HG03175 (cell line): ENCODE data around the gene AK5.

Experiments used
- ATAC-seq: cut with Tn5 transposase; IDR thresholded peaks from one replicate; pipeline ENCODE4 v1.9.1; 2021; ENCODE audit warnings: mild to moderate bottlenecking, moderate library complexity; ENCODE audit not compliant: unreplicated experiment

AK5 gene

GRCh38 chr1:77350012-77350770 lies 68.4 kb downstream of the AK5 start:
- no peak for ATAC-seq

- no peak for ATAC-seq
Observed at GRCh38 chr1:77354536-77354935, 72.7 kb downstream of the AK5 start.

DNA sequence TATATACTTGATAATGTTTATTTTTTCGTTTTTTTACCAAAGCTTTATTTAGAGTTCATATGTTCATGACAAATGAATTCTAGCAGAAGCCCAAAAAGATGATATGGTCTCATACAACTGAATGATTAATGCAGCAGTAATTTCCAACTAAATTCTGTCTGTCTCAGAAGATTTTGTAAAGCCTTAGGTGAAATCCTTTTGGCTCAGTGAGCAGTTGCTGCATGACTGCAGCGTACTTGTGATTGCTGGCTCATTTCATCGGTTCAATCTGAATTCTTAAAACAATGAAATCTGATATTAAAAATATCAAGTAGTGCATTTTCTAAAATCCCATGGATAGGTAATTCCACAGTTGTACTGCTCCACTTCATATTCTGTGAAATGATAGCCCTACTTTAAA lies 73.2 kb downstream of the AK5 start:
- no peak for ATAC-seq

DNA sequence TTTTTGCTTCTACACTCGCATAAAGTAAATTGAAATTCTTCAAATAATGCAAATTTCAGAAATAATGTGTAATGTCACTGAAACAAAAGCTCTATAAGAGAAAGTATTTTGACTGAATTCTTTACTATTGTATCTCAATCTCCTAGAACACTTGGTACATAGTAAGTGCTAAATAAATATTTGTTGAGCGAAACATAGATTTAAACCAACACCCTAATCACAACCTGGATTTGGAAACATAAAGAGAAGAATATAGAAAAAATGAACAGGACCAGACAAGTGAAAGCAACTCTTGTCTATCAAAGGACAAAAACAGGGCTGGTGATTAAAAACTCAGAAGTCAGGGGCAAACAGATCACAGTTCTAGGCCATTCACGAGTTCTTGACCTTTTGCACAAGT lies 74.3 kb downstream of the AK5 start:
- no peak for ATAC-seq

DNA sequence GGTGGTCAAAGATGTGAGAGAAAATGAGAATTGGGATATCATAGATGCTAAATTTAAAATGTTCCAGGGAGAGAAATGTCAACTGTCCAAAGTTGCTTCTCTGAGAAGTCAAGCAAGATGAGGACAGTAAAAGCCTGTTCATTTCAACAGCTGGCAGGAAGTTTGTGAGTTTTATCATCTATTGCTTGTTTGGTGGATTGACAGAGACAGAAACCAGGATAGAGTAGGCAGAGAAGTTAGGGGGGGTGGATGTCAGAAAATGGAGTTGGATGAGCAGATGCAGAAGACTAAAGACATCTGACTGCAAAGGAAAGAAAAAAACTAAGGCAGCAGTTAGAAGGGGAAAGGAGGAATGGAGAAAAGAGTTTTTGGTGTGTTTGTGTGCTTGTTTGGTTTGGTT lies 78.4 kb downstream of the AK5 start:
- no peak for ATAC-seq

DNA sequence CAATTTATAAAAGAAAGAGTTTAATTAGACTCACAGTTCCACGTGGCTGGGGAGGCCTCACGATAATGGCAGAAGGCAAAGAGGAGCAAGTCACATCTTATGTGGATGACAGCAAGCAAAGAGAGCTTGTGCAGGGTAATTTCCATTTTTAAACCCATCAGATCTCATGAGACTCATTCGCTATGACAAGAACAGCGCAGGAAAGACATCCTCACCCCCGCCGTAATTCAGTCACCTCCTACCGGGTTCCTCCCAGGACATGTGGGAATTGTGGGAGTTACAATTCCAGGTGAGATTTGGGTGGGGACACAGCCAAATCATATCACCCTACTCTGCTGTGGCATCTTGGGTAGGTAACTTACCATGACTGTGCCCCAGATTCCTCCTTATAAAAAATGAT lies 79.8 kb downstream of the AK5 start:
- ATAC-seq, result no peak

GRCh38 chr1:77370161-77370560 lies 88.3 kb downstream of the AK5 start:
- ATAC-seq, result no peak

DNA sequence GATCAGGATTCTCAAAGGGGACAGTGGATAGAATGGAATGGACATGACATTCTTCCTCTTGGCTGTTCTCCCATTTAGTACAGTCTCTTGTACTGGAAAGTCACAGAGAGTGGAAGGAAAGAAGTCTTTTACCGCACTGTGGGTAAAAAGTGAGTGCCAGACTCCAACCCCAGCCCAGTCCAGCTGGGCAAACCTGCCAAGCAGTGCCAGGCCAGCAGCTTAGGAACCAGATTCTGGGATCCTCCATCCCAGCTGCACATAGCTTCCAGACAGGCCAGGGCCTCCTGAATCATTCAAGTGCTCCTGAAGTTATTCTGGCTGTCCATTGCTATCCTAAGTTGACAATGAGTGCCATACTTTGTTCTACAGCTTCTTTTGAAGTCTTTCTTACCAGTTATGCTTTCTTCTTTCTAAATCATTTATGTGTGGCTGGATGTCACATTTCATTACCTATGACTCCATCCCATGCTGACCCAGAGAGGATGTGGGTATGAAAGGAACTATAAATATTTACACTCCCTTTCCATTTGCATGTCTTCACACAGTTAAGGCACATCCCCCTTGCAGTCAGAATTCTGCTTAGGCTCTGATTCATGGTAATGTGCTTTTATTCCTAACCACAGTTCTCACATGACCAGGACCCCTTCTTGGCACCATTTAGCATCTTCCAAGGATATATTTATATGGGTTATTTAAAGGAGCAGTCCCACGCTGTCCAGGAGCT lies 88.9 kb downstream of the AK5 start:
- ATAC-seq, result peak; percentile 42

DNA sequence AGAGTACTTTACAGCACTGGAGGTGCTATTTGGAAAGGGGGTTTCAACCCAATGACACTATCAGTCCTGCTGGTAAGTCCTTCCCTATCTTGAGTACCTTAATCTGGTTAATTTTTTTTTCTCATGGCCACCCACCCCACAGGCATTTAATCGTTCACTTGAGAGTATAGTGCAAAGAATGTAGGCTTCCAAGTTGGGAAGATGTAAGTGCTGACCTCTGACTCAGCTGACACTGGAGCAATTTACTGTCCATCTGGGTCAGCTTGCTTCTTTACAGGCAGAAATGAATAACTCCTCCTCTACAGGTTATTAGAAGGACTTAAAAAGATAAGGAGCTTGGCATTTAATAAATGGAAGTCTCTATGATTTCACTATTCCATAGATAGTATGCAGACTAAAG lies 89.6 kb downstream of the AK5 start:
- ATAC-seq, result no peak

DNA sequence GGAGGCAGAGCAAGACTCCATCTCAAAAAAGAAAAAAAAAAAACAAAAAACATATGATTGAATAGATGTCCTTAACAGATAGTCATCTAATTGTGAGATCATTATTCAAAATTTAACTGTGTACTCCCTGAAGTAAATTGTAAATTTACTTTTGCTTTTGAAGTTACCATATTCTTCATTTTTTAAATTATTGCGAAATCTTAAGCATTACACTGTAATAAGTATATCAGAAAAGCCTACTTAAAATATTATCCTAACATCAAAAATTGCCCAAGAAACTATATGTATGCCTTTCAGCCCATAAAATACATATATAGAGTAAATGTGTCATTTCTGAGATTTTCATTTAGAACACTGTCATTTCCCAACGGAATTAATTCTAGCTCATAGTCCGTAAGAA lies 91.9 kb downstream of the AK5 start:
- ATAC-seq, result no peak

DNA sequence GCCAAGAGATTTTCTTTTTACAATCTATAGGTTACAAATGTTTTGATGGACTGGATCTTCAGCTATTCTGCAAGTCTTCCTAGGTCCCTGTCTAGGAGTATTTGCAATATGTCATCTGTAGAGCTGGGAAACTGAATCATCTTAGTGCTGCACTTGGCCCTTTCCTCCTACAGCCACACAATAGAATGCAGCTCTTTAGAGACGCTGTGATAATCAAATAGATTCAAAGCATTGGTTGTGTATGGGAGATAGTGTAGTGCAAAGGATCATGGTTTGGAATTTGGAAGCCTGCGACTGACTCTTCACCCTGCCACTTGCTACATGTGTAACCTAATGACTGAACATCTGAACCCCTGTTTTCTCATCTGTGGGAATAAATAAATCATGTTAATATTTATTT lies 93.7 kb downstream of the AK5 start:
- no peak for ATAC-seq

- no peak for ATAC-seq
Observed at GRCh38 chr1:77375990-77376389, 94.2 kb downstream of the AK5 start.

DNA sequence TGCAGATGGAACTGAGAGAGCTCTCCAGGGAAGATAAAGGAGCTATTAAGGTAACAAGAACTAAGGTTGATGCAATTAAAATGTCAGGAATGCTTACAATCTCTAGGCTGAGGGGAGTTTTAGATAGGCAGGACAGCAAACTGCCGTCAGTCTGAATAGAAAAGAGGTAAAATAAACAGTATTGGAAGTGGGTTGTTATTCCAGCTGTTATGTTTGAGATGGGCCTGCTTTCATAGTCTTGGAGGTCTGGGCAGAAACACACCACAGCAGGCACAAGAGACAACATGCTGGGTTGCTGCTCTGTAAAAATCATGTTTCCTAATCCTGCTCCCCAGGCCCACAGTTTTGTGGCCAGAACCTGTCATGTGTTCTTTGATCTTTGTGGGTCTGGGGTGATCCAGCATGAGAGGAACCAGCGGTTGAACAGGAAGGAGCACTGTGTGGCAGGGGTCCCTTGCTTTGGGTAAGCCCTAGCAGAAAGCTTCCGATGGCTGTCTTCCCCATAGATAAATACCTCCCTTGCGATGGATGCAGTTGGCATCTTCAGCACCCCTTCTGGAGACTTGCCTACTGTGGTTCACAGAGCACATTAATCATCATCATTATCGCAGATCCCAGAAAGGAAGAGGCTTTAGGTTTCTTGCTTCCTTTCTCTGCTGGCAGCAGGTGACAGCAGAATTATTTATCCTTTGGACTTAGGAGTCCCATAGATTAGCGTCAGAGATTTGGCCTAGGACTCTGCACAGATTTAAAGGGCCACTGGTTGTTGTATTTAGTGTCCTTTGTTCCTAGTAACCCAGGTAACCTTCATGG lies 97.1 kb downstream of the AK5 start:
- ATAC-seq, result no peak

DNA sequence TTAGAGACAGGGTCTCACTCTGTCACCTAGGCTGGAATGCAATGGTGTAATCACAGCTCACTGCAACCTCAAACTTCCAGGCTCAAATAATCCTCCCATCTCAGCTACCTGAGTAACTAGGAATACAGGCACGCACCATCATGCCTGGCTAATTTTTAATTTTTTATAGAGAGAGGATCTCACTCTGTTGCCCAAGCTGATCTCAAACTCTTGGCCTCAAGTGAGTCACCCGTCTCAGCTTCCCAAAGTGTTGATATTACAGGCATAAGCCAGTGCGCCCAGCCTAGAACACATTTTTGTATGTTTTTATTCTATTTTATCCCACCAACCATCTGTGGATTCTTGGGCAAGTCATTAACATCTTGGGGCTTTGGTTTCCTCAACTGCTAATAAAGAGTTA lies 100.5 kb downstream of the AK5 start:
- no peak for ATAC-seq

DNA sequence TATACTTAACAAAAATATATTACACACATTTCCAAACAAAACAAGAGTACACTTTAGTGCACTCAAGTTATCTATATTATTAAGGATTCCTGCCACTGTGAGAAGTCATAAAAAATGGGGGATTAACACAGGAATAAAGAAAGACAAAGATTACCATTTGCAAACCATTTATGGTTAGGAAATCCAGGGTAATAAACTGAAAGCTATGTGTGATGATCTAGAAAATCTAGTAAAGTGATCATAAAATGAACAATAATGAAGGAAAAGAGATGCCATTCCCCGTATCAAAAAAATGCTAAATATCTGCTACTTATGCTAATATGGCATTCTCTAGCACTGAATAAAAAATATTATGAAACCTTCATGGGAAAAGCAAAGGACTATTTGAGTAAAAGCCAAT lies 101.4 kb downstream of the AK5 start:
- no peak for ATAC-seq

DNA sequence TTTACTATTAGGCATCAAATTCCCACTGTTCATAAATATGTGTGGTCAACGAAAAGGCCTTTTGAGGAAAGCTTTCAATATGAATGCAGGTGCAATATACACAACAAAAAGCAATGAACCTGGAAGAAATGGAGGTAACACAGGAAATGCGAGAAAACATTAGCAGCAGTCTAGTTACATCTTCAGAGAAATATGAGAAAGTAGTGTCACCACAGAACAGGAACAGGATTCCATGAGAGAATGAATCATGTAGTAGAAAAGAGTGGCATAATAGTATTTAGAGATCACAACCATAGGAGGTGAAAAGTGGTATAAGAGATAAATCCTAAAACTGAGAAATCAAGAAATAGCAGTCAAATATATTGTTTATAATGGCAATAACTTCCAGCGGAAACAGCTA lies 103.7 kb downstream of the AK5 start:
- ATAC-seq, result no peak

DNA sequence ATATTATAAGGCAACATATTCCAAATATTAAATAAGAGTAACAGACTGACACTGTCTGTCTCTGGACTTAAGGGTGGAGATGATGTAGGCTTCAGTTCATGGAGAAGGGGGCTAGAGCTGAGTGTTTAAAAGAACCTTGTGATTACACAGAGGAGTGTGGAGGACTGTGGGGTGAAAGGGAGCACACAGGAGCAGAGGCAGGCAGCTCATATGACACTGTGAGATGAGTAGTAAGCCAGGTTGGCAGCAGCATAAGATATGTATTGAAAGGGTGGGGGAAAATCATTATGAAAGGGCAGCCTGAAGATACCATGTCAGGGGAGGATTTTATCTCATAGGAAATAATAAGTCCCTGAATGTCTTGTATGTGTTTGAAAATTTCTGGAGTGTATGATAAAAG lies 104.5 kb downstream of the AK5 start:
- no peak for ATAC-seq

GRCh38 chr1:77387553-77387952 lies 105.7 kb downstream of the AK5 start:
- ATAC-seq, result no peak

DNA sequence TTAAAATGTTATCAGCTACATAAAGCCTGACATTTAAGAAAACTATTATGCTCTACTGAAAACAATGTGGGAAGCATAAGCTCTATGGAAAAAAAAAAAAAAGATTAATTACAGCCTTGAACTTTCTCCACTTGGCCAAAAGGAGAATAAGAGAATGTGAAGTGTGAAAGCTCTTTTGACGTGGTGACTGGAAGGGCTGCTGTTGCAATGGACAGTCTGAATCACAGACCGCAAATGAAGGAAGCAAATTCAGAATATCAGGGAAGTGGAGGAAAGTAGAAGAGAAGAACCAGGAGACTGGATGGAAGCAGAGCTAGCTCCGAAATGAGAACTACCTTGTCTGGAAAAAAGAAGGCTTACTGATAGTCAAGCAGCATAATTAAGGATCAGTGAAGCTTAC lies 106.8 kb downstream of the AK5 start:
- ATAC-seq, result no peak

DNA sequence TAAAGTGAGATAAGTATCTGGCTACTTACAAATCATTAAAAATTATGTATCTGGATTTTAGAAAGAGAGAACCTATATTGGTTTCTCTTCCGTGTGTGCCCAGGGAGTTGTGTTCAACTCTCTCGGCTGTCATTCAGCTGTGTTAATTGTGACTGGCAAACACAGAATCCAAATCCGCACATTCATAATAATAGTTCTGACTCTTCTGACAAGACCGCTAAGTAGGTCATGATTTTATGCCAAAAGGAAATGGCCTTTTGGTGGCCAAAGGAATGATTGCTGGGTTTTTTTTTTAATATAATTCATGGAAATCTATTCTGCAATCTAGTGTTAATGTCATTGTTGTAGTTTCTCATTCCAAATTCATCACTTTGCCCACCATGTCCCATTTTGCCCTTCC lies 110.7 kb downstream of the AK5 start:
- no peak for ATAC-seq

- ATAC-seq, result no peak
Observed at GRCh38 chr1:77394166-77394565, 112.3 kb downstream of the AK5 start.

DNA sequence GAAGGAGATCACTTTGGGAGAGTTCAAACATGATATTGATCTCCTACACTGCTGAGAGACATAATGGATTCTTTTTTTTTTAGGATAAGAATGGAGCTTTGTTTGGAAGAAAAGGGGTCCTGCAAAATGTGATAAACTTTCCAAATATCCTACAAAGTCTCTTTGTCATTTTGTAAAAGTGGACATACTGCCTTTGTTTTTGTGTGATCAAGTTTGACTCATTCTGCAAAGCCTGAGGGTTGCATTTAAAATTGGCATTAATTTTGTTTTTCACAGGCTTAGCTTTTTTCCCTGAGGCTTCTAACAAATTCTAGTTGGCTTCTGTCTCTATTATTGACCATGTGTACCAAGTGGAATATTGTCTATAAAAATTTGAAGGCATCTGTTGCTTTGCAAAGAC lies 113.2 kb downstream of the AK5 start:
- ATAC-seq, result no peak
